ENCODE data around the gene MEIKIN. TPM values are rescaled to one million over a fixed set of nuclear protein-coding genes. Genes with fewer than 3 reads are reported as not detected.

Gene MEIKIN
- total and polyA plus RNA-seq, 2 of the 13 experiments (the other 11 are each of a cell fraction or from before 2014, with no cell fraction given): not detected

DNA sequence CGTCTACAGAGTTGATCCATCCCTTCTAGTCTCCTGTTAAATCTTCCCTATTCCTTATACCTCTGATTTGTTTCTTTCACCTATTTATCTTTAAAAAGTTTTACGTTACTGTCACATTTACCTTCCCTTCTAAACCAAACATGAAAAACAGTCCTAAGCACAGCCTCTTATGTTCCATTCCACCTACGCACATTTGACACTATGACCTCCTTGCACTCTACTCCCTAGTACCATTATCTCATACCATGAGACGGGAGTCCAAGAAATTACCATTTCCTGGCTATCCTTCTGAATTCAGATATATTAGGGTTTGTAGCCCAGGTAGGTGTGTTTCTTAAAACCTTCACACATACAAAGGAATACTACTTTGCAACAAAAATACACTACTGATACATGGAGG lies 173.8 kb downstream of the MEIKIN start (continued):
- TF ChIP-seq, protein P1, sequence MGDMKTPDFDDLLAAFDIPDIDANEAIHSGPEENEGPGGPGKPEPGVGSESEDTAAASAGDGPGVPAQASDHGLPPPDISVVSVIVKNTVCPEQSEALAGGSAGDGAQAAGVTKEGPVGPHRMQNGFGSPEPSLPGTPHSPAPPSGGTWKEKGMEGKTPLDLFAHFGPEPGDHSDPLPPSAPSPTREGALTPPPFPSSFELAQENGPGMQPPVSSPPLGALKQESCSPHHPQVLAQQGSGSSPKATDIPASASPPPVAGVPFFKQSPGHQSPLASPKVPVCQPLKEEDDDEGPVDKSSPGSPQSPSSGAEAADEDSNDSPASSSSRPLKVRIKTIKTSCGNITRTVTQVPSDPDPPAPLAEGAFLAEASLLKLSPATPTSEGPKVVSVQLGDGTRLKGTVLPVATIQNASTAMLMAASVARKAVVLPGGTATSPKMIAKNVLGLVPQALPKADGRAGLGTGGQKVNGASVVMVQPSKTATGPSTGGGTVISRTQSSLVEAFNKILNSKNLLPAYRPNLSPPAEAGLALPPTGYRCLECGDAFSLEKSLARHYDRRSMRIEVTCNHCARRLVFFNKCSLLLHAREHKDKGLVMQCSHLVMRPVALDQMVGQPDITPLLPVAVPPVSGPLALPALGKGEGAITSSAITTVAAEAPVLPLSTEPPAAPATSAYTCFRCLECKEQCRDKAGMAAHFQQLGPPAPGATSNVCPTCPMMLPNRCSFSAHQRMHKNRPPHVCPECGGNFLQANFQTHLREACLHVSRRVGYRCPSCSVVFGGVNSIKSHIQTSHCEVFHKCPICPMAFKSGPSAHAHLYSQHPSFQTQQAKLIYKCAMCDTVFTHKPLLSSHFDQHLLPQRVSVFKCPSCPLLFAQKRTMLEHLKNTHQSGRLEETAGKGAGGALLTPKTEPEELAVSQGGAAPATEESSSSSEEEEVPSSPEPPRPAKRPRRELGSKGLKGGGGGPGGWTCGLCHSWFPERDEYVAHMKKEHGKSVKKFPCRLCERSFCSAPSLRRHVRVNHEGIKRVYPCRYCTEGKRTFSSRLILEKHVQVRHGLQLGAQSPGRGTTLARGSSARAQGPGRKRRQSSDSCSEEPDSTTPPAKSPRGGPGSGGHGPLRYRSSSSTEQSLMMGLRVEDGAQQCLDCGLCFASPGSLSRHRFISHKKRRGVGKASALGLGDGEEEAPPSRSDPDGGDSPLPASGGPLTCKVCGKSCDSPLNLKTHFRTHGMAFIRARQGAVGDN (CRISPR knock-in tag; IDR thresholded peaks at IDR 0.05): no peak
- TF ChIP-seq SNAI1 (CRISPR knock-in tag; IDR thresholded peaks at IDR 0.05; ENCODE audit: borderline replicate concordance) (no peak), ATM (IDR thresholded peaks at IDR 0.05; ENCODE audit: borderline replicate concordance) (no peak), NFKBIZ (CRISPR knock-in tag; IDR thresholded peaks at IDR 0.05) (no peak), ZFYVE20 (CRISPR knock-in tag; IDR thresholded peaks at IDR 0.05; ENCODE audit: borderline replicate concordance, low read depth) (no peak), NKX3-1 (CRISPR knock-in tag; IDR thresholded peaks at IDR 0.05) (no peak), ZFP1 (CRISPR knock-in tag; IDR thresholded peaks at IDR 0.05) (no peak), ZNF720 (CRISPR knock-in tag; IDR thresholded peaks at IDR 0.05) (no peak), PCBP2 (optimal IDR thresholded peaks at IDR 0.05; ENCODE audit: low read depth, low read length, poor library complexity, severe bottlenecking) (no peak), ZBTB3 (CRISPR knock-in tag; IDR thresholded peaks at IDR 0.05; ENCODE audit: borderline replicate concordance, low read depth) (no peak), ZZZ3 (CRISPR knock-in tag; IDR thresholded peaks at IDR 0.05; ENCODE audit: borderline replicate concordance) (no peak)
- TF ChIP-seq, protein P2, sequence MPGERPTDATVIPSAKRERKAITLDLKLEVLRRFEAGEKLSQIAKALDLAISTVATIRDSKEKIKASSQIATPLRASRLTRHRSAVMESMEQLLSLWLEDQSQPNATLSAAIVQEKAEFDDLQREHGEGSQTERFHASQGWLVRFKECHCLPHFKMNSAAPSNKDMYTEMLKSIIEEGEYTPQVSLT (CRISPR knock-in tag; IDR thresholded peaks at IDR 0.05; ENCODE audit: borderline replicate concordance, low read depth): no peak
- TF ChIP-seq, protein P3, sequence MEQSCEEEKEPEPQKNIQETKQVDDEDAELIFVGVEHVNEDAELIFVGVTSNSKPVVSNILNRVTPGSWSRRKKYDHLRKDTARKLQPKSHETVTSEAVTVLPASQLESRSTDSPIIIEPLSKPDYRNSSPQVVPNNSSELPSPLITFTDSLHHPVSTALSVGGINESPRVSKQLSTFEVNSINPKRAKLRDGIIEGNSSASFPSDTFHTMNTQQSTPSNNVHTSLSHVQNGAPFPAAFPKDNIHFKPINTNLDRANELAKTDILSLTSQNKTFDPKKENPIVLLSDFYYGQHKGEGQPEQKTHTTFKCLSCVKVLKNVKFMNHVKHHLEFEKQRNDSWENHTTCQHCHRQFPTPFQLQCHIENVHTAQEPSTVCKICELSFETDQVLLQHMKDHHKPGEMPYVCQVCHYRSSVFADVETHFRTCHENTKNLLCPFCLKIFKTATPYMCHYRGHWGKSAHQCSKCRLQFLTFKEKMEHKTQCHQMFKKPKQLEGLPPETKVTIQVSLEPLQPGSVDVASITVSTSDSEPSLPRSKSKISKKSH (CRISPR knock-in tag; IDR thresholded peaks at IDR 0.05; ENCODE audit: borderline replicate concordance): no peak
